Kidney (tissue), 14 donors: ENCODE data around the gene ACTL7B. TPM values are rescaled to one million over a fixed set of nuclear protein-coding genes. Genes with fewer than 3 reads are reported as not detected.

Experiments
- DNase-seq, 5 donors: peaks; one replicate each; pipeline ENCODE4 v3.0.0-alpha.2; 2013 to 2020
- FAIRE-seq: peaks from 2 replicates; lab custom pipeline; 2012; peaks lifted over from hg19 to GRCh38; lab: Jason Lieb, UNC
- H3K27ac ChIP-seq, 2 donors: one replicate each; pipeline ENCODE4 v1.7.0; 2013; ENCODE audit warnings: low read depth in 2 of 2, low read length in 2 of 2, inconsistent platforms in 1 of 2
- H3K27me3 ChIP-seq: one replicate; pipeline ENCODE4 v1.7.1; 2013; ENCODE audit warnings: low read length, inconsistent platforms; ENCODE audit not compliant: control insufficient read depth, insufficient read depth
- H3K36me3 ChIP-seq, 3 donors: one replicate each; pipeline versions ENCODE4 v1.7.0 to v1.7.1; 2013; ENCODE audit warnings: low read length in 3 of 3, control low read depth in 1 of 3, inconsistent platforms in 1 of 3; ENCODE audit not compliant: insufficient read depth in 3 of 3, control insufficient read depth in 2 of 3
- H3K4me1 ChIP-seq, 3 donors: one replicate each; pipeline versions ENCODE4 v1.7.0 to v1.7.1; 2013; ENCODE audit warnings: low read length in 3 of 3, inconsistent platforms in 1 of 3, low read depth in 1 of 3; ENCODE audit not compliant: control insufficient read depth in 2 of 3, insufficient read depth in 2 of 3
- H3K4me3 ChIP-seq, 3 donors: one replicate each; pipeline versions ENCODE4 v1.7.0 to v1.8.1; 2013; ENCODE audit warnings: low read length in 3 of 3, control low read depth in 1 of 3, inconsistent platforms in 1 of 3
- H3K9ac ChIP-seq, 3 donors: one replicate each; pipeline versions ENCODE4 v1.7.0 to v1.7.1; 2013; ENCODE audit warnings: low read length in 3 of 3, control low read depth in 1 of 3, inconsistent platforms in 1 of 3
- H3K9me3 ChIP-seq, 3 donors: one replicate each; pipeline versions ENCODE4 v1.7.0 to v1.7.1; 2013; ENCODE audit warnings: low read length in 3 of 3, control low read depth in 1 of 3, inconsistent platforms in 1 of 3; ENCODE audit not compliant: control insufficient read depth in 2 of 3, insufficient read depth in 1 of 3
- CTCF ChIP-seq: IDR thresholded peaks from 3 replicates; pipeline ENCODE4 v1.5.1; 2012; ENCODE audit warnings: mild to moderate bottlenecking, moderate library complexity, borderline replicate concordance; ENCODE audit not compliant: insufficient read depth; ENCODE audit errors: extremely low read depth
- intact Hi-C: fragments of 100-400 bp; cut with DNase I; formaldehyde crosslinking; loops from one replicate; pipeline ENCODE4 v1.11.1; 2022
- polyA plus RNA-seq: library from polyadenylated mRNA; stranded (reverse); fragments of 350-450 nt; fragmentation: Illumina TruSeq; extraction: RNeasy Lipid Tissue Mini Kit (QIAGEN cat#74804); gene quantifications from one replicate; pipeline ENCODE4 v1.2.3, GENCODE V29; 2014; ENCODE audit warnings: low read depth, low replicate concordance; ENCODE audit not compliant: insufficient read depth
- total RNA-seq: library from RNA; stranded (reverse); fragmentation: NEBNext Ultra II Directional; extraction: Animal tissue kit (Norgen Biotek cat#: 25700); gene quantifications from one replicate; pipeline ENCODE4 v1.2.1, GENCODE V29; 2021
- donor health status: control.
- donor health status: control.
- donor health status: control.
- donor health status: control.
- donor health status: control.
- donor health status: DM: yes; HTN: yes; CAD: no.
- donor health status: Normal renal cell carcinoma (clear cell type).

Gene ACTL7B
- total and polyA plus RNA-seq, 2 donors from 2014 or later, result not detected

DNA sequence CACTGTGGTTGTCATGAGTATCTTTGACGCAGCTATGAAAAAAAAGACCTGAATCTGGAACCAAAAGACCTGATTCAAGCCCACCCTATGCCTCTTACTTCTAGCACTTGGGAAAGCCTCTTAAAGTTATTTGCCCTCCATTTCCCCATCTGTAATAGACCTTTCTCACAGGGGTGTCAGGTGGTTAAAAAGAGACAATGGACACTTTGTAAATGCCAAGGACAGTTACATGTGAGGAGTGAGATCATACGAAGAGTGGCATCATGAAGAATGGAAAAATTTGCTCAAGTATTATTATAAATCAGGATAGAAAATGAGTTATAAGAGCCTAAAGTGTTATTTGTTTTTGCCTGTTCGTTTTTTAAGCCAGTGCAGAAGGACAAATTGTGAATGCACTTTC is 46.5 kb downstream of the ACTL7B start:
- H3K4me1 ChIP-seq, result peaks cover 0 to 10% (median 2%) of the 10 kb centered on the region in 3 donors
- no peak overlapping the region for H3K27ac ChIP-seq
- H3K36me3 ChIP-seq, result no peaks in the 10 kb centered on the region
- no peaks in the 10 kb centered on the region for H3K9me3 ChIP-seq
- no peak for FAIRE-seq
- H3K27me3 ChIP-seq, result no peaks in the 10 kb centered on the region
- TF ChIP-seq CTCF, result no peak
- H3K4me3 ChIP-seq, result no peak overlapping the region
- intact Hi-C loops, result no loop called here
- no peak overlapping the region for H3K9ac ChIP-seq
- DNase-seq, result no peak

Other genes starting within 250 kb of the ACTL7B start
- not detected for gene ACTL7A, start 6.3 kb upstream of the ACTL7B start, total RNA-seq
- gene ACTL7A, start 6.3 kb upstream of the ACTL7B start, polyA plus RNA-seq, result not detected
- gene ELP1, start 78.1 kb upstream of the ACTL7B start, total RNA-seq, result 25.2 TPM
- gene ELP1, start 78.1 kb upstream of the ACTL7B start, polyA plus RNA-seq, result 12.9 TPM
- 11.7 TPM for gene ABITRAM, start 78.4 kb upstream of the ACTL7B start, total RNA-seq
- gene ABITRAM, start 78.4 kb upstream of the ACTL7B start, polyA plus RNA-seq, result 13.6 TPM
- gene CTNNAL1, start 157.5 kb upstream of the ACTL7B start, total RNA-seq, result 38.6 TPM
- 54.8 TPM for gene CTNNAL1, start 157.5 kb upstream of the ACTL7B start, polyA plus RNA-seq